Osteocyte (in vitro differentiated cells): Measurements from ENCODE around the gene PRSS8. TPM values are rescaled to one million over a fixed set of nuclear protein-coding genes. Genes with fewer than 3 reads are reported as not detected.

ENCODE experiments used
- DNase-seq: peaks from one replicate; pipeline ENCODE4 v3.0.0; 2021; ENCODE audit warnings: mixed read lengths; ENCODE audit not compliant: unreplicated experiment; ENCODE audit errors: extremely low spot score
- H3K27ac Mint-ChIP-seq: one replicate; pipeline ENCODE4 v1.8.0; 2021; ENCODE audit warnings: mild to moderate bottlenecking, mixed read lengths; ENCODE audit not compliant: unreplicated experiment
- H3K27me3 Mint-ChIP-seq: one replicate; pipeline ENCODE4 v1.8.0; 2021; ENCODE audit warnings: mixed read lengths; ENCODE audit not compliant: unreplicated experiment
- H3K36me3 Mint-ChIP-seq: one replicate; pipeline ENCODE4 v1.8.0; 2021; ENCODE audit warnings: mixed read lengths; ENCODE audit not compliant: unreplicated experiment
- H3K4me1 Mint-ChIP-seq: one replicate; pipeline ENCODE4 v1.8.0; 2021; ENCODE audit warnings: mixed read lengths; ENCODE audit not compliant: unreplicated experiment
- H3K4me3 Mint-ChIP-seq: one replicate; pipeline ENCODE4 v1.8.0; 2021; ENCODE audit warnings: mild to moderate bottlenecking, moderate library complexity, mixed read lengths; ENCODE audit not compliant: unreplicated experiment
- H3K9me3 Mint-ChIP-seq: one replicate; pipeline ENCODE4 v1.8.0; 2021; ENCODE audit warnings: mixed read lengths; ENCODE audit not compliant: unreplicated experiment
- CTCF ChIP-seq: fragments of 200-600 bp; sonication (generic); IDR thresholded peaks from 2 replicates; pipeline ENCODE4 v1.5.0; 2021; ENCODE audit warnings: antibody characterized with exemption, mild to moderate bottlenecking, moderate library complexity
- long read RNA-seq: library from polyadenylated mRNA; unstranded; transcript quantifications from one replicate; pipeline ENCODE4 v2.0.0, GENCODE V29; 2021
- total RNA-seq: library from RNA; stranded (reverse); gene quantifications from 2 replicates; pipeline ENCODE4 v1.2.1, GENCODE V29; 2021

PRSS8 gene
- total RNA-seq = not detected in 2 replicates
- long read RNA-seq = 0 reads

GRCh38 chr16:31135535-31136286 lies at the start of gene PRSS8:
Gene PRSS8 (minus strand): TSS chr16:31135727. CDS start chr16:31135498, 229 bp downstream.
- Mint-ChIP-seq H3K4me1 (peaks cover 7% of the 10 kb centered on the region), H3K27me3 (no peaks in the 10 kb centered on the region), H3K27ac (no peak within 1 kb of the TSS), H3K4me3 (no peak within 1 kb of the TSS), H3K36me3 (no peaks in the 10 kb centered on the region), H3K9me3 (no peaks in the 10 kb centered on the region)
- no peak for TF ChIP-seq CTCF
- no peak for DNase-seq

- Mint-ChIP-seq H3K27ac (no peak overlapping the region), H3K4me3 (no peak overlapping the region), H3K27me3 (no peaks in the 10 kb centered on the region), H3K4me1 (peaks cover 41% of the 10 kb centered on the region), H3K9me3 (no peaks in the 10 kb centered on the region), H3K36me3 (peaks cover 69% of the 10 kb centered on the region)
- no peak for DNase-seq
- TF ChIP-seq CTCF = no peak
Observed at GRCh38 chr16:31184888-31185287, 49.4 kb upstream of the PRSS8 start.

- Mint-ChIP-seq H3K36me3 (peaks cover 57% of the 10 kb centered on the region), H3K27me3 (no peaks in the 10 kb centered on the region), H3K9me3 (no peaks in the 10 kb centered on the region), H3K4me1 (peaks cover 46% of the 10 kb centered on the region), H3K4me3 (peak overlapping the region; percentile 10), H3K27ac (peak overlapping the region; percentile 60)
- no peak for DNase-seq
- TF ChIP-seq CTCF = no peak
Observed at GRCh38 chr16:31183432-31184428, 48.2 kb upstream of the PRSS8 start.

GRCh38 chr16:31182391-31182790 lies 46.9 kb upstream of the PRSS8 start:
- DNase-seq = no peak
- Mint-ChIP-seq H3K4me1 (peaks cover 49% of the 10 kb centered on the region), H3K36me3 (peaks cover 44% of the 10 kb centered on the region), H3K27ac (peak overlapping the region; percentile 100), H3K4me3 (peak overlapping the region; percentile 95), H3K9me3 (no peaks in the 10 kb centered on the region), H3K27me3 (no peaks in the 10 kb centered on the region)
- TF ChIP-seq CTCF = no peak
